ENCODE data around the gene SHLD1. TPM values are rescaled to one million over a fixed set of nuclear protein-coding genes. Genes with fewer than 3 reads are reported as not detected.

Gene SHLD1
- total RNA-seq, 3 donors from 2014 or later (not counting 1 experiment from before 2014, with no cell fraction given): 6.6 to 12.2 (median 8.3) TPM

DNA sequence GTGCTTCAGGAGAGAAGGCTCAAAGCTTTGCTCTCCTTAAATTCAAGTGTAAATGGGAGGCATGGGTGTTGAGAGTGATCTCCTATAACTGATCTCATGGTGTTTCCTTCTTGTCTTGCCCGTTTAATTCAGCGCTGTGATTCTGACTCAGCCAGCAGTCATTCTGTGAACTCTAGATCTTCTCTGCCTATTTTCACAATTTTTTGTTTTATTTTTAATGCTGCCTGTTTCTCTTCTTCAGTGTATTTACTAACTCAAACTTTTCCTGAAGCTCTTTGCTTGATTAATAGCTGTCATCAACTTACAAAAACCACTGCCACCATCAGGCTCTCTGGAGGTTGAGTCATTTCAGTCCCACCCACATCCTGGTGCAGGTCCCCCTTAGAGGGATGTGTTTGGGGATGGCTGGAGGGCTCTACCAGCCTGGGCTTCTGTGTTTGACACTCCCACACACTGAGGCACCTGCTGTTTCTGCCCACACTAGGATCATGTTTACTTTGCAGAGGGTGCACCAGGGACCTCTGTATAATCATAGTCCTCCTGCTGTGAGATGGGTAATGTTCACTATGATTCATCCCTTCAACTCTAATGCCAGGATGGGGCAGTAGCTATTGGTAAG lies 94.0 kb downstream of the SHLD1 start:
- H3K27ac ChIP-seq (ENCODE audit: low read length): no peak overlapping the region
- no peak overlapping the region for H3K4me3 ChIP-seq (ENCODE audit: low read length)
- H3K4me1 ChIP-seq (ENCODE audit: control insufficient read depth, insufficient read depth, low read length): no peaks in the 10 kb centered on the region
- TF ChIP-seq, protein P1, sequence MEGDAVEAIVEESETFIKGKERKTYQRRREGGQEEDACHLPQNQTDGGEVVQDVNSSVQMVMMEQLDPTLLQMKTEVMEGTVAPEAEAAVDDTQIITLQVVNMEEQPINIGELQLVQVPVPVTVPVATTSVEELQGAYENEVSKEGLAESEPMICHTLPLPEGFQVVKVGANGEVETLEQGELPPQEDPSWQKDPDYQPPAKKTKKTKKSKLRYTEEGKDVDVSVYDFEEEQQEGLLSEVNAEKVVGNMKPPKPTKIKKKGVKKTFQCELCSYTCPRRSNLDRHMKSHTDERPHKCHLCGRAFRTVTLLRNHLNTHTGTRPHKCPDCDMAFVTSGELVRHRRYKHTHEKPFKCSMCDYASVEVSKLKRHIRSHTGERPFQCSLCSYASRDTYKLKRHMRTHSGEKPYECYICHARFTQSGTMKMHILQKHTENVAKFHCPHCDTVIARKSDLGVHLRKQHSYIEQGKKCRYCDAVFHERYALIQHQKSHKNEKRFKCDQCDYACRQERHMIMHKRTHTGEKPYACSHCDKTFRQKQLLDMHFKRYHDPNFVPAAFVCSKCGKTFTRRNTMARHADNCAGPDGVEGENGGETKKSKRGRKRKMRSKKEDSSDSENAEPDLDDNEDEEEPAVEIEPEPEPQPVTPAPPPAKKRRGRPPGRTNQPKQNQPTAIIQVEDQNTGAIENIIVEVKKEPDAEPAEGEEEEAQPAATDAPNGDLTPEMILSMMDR (IDR thresholded peaks at IDR 0.05): no peak
- H3K27me3 ChIP-seq (ENCODE audit: control insufficient read depth, insufficient read depth, low read length): no peaks in the 10 kb centered on the region
- ATAC-seq (peak in 2 of 3 donors; percentile 33 to 36), DNase-seq (peak in 1 of 2 donors; percentile 54)
- no peaks in the 10 kb centered on the region for H3K27me3 Mint-ChIP-seq (ENCODE audit: low read depth in 2 of 2)
- no peaks in the 10 kb centered on the region for H3K9me3 Mint-ChIP-seq
- peaks cover 32 to 35% of the 10 kb centered on the region in 2 donors for H3K4me1 Mint-ChIP-seq
- no peak overlapping the region for H3K4me3 Mint-ChIP-seq
- WGBS (ENCODE audit: insufficient coverage): 57% methylated on average over 2 of the region's 2 CpGs
- H3K9me3 ChIP-seq (ENCODE audit: control insufficient read depth, insufficient read depth, low read length): no peaks in the 10 kb centered on the region
- no peaks in the 10 kb centered on the region for H3K36me3 Mint-ChIP-seq
- H3K36me3 ChIP-seq (ENCODE audit: control insufficient read depth, insufficient read depth, low read length): no peaks in the 10 kb centered on the region
- intact Hi-C loops (cut with micrococcal nuclease): no loop called here
- H3K27ac Mint-ChIP-seq: peak overlapping the region in 1 of 2 donors; percentile 34

DNA sequence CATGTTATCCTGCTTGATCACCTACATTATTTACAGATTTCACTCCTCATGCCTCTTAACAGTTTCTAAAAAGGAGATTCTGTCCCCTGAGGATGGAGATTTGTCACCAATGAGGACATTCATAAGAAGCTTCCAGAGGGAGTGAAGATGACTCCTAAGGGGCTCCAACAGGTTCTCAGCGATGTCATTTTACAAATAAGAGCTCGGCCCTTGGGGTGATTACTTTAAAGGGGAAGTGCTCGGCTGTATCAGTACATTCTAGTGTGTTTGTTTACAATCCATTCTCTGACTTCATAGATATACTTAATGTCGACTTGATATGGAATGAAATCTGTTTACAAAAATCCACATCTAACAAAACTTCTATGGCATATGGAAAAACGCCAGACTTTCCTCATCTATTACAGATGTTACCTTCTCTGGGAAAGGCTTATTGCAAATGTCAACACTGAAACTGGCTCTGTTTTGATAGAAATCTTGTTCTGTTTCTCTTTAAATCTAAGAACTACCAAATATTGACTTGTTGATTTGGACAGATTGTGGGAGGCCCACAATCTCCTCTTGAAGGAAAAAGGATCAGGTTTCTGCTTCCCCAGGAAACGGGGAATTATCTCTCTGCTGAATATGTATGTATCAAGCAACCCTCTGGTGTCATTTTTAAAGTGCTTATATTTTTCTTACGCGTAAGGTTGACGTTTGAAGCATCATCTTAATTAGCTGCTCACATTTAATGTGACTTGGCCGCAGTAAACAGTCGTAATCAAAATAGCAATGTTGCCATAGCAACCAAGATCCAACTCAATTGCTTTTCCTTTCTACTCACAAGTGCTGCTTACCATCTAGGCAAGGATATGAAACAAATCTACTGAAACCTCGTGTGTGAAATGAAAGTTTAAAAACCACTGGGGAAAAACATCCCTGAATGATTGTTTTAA lies 95.7 kb downstream of the SHLD1 start:
- H3K4me1 ChIP-seq (ENCODE audit: control insufficient read depth, insufficient read depth, low read length): no peaks in the 10 kb centered on the region
- H3K4me3 ChIP-seq (ENCODE audit: low read length): no peak overlapping the region
- Mint-ChIP-seq H3K4me1 (peaks cover 32 to 36% of the 10 kb centered on the region in 2 donors), H3K36me3 (no peaks in the 10 kb centered on the region), H3K27ac (no peak overlapping the region), H3K27me3 (ENCODE audit: low read depth in 2 of 2) (no peaks in the 10 kb centered on the region), H3K9me3 (no peaks in the 10 kb centered on the region), H3K4me3 (no peak overlapping the region)
- DNase-seq (peak in 1 of 2 donors; percentile 72), ATAC-seq (no peak)
- TF ChIP-seq, protein P1 (IDR thresholded peaks at IDR 0.05): no peak
- WGBS (ENCODE audit: insufficient coverage): 79% methylated on average over 10 of the region's 12 CpGs
- H3K27ac ChIP-seq (ENCODE audit: low read length): no peak overlapping the region
- H3K27me3 ChIP-seq (ENCODE audit: control insufficient read depth, insufficient read depth, low read length): no peaks in the 10 kb centered on the region
- no peaks in the 10 kb centered on the region for H3K9me3 ChIP-seq (ENCODE audit: control insufficient read depth, insufficient read depth, low read length)
- intact Hi-C loops (cut with micrococcal nuclease): no loop called here
- H3K36me3 ChIP-seq (ENCODE audit: control insufficient read depth, insufficient read depth, low read length): no peaks in the 10 kb centered on the region

DNA sequence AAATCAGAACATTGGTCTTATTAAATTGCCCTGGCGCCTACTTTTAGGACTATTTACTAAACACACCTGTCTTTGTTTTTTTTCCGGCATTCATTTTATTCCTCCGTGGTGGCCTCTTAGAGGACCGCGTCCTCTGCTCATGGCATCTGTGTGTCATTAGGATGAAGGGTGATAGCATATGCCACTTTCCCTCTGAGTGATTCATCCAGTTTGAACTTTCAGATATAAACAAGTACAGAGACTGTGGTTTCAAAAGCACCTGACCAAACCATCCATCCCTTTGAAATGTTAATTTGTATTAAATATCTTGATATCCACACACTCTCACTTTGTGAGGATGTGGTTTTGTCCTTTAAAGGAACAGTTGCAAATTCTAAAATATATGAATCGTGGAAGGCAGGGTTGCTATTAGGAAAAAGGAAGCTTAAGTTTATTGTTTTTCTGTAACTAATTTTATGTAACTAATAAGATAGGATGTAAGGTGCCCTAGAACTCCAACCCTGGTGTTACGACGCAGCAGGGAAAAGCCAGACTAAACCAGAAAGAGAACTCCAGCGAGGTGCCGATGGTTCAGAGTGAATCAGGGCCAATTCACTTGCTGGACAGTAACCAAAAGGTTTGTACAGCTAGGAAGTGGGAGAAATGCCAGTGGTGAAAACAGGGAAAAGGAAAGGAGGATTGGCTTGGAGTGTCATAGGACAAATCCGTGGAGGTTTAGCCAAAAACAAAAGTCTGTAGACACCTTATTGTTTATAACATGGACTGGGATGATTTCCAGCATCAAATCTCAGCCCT lies 98.7 kb downstream of the SHLD1 start:
- no peaks in the 10 kb centered on the region for H3K36me3 ChIP-seq (ENCODE audit: control insufficient read depth, insufficient read depth, low read length)
- H3K4me1 ChIP-seq (ENCODE audit: control insufficient read depth, insufficient read depth, low read length): no peaks in the 10 kb centered on the region
- no peak overlapping the region for H3K4me3 ChIP-seq (ENCODE audit: low read length)
- Mint-ChIP-seq H3K9me3 (no peaks in the 10 kb centered on the region), H3K4me3 (no peak overlapping the region), H3K36me3 (no peaks in the 10 kb centered on the region), H3K27me3 (ENCODE audit: low read depth in 2 of 2) (no peaks in the 10 kb centered on the region), H3K27ac (no peak overlapping the region), H3K4me1 (peaks cover 20 to 21% of the 10 kb centered on the region in 2 donors)
- DNase-seq: peak in 1 of 2 donors; percentile 37
- no peak overlapping the region for H3K27ac ChIP-seq (ENCODE audit: low read length)
- ATAC-seq: no peak
- TF ChIP-seq, protein P1 (IDR thresholded peaks at IDR 0.05): no peak
- intact Hi-C loops (cut with micrococcal nuclease): no loop called here
- WGBS (ENCODE audit: insufficient coverage): 89% methylated on average over 8 of the region's 11 CpGs
- H3K9me3 ChIP-seq (ENCODE audit: control insufficient read depth, insufficient read depth, low read length): no peaks in the 10 kb centered on the region
- H3K27me3 ChIP-seq (ENCODE audit: control insufficient read depth, insufficient read depth, low read length): no peaks in the 10 kb centered on the region

All from natural killer cell (primary cell).